ENCODE measurements around the gene SHISA2.

The SHISA2 gene

GRCh38 chr13:26047040-26047439 lies 4.8 kb downstream of the SHISA2 start:
- no peak for DNase-seq

- no peak for DNase-seq
These were observed 5.2 kb downstream of the SHISA2 start for GRCh38 chr13:26046639-26047038.

- DNase-seq, result no peak
These were observed 6.7 kb downstream of the SHISA2 start for GRCh38 chr13:26045142-26045541.

GRCh38 chr13:26042785-26043184 lies 9.0 kb downstream of the SHISA2 start:
- DNase-seq, result no peak

- no peak for DNase-seq
These were observed 10.4 kb downstream of the SHISA2 start for GRCh38 chr13:26041444-26041843.

GRCh38 chr13:26038931-26039475 lies 12.8 kb downstream of the SHISA2 start:
- no peak for DNase-seq

GRCh38 chr13:26037302-26037701 lies 14.5 kb downstream of the SHISA2 start:
- peak; percentile 26 for DNase-seq

GRCh38 chr13:26036383-26036782 lies 15.4 kb downstream of the SHISA2 start:
- DNase-seq, result no peak

GRCh38 chr13:26034018-26034417 lies 17.8 kb downstream of the SHISA2 start:
- DNase-seq, result no peak

- DNase-seq, result no peak
These were observed 21.5 kb downstream of the SHISA2 start for GRCh38 chr13:26030331-26030730.

GRCh38 chr13:26029581-26030136 lies 22.2 kb downstream of the SHISA2 start:
- DNase-seq, result no peak

- DNase-seq, result no peak
These were observed 25.6 kb downstream of the SHISA2 start for GRCh38 chr13:26026211-26026610.

GRCh38 chr13:26025771-26026170 lies 26.0 kb downstream of the SHISA2 start:
- DNase-seq, result no peak

GRCh38 chr13:26025196-26025595 lies 26.6 kb downstream of the SHISA2 start:
- no peak for DNase-seq

GRCh38 chr13:26024558-26024957 lies 27.3 kb downstream of the SHISA2 start:
- DNase-seq, result no peak

- DNase-seq, result no peak
These were observed 29.1 kb downstream of the SHISA2 start for GRCh38 chr13:26022538-26023292.

GRCh38 chr13:26021956-26022355 lies 29.9 kb downstream of the SHISA2 start:
- DNase-seq, result no peak

- DNase-seq, result no peak
These were observed 30.3 kb downstream of the SHISA2 start for GRCh38 chr13:26021516-26021915.

- no peak for DNase-seq
These were observed 30.9 kb downstream of the SHISA2 start for GRCh38 chr13:26020891-26021290.

- DNase-seq, result no peak
These were observed 31.6 kb downstream of the SHISA2 start for GRCh38 chr13:26019881-26020870.

- DNase-seq, result no peak
These were observed 32.6 kb downstream of the SHISA2 start for GRCh38 chr13:26019251-26019650.

GRCh38 chr13:26017932-26018665 lies 33.7 kb downstream of the SHISA2 start:
- no peak for DNase-seq

All from stimulated activated CD4-positive, alpha-beta T cell treated with anti-CD3 and anti-CD28 coated beads, Interleukin-1b, Interleukin-23, amount 100 ng/mL, for 48 hours (primary cell).